Measurements from ENCODE around the gene ERCC4. TPM values are rescaled to one million over a fixed set of nuclear protein-coding genes. Genes with fewer than 3 reads are reported as not detected.

ERCC4 gene
- total RNA-seq, 3 donors from 2014 or later (not counting 1 experiment from before 2014, with no cell fraction given) = 7.3 to 11.9 (median 7.5) TPM

DNA sequence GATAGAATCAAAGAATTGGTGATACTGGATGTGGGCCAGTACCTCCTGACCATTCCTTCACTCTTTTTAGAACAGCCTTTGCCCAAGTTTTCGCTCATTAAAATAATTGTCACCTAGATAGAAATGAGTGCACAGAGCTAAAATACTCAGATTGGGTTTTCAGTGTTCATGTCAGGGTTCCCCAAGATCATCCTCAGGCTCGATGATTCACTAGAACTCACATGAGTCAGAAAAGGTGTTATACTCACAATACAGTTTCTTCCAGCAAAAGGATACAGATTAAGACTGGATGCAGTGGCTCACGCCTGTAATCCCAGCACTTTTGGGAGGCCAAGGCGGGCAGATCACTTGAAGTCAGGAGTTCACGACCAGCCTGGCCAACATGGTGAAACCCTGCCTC, 19.9 kb downstream of the ERCC4 start:
- 96% methylated on average over 5 of the region's 5 CpGs for WGBS (ENCODE audit: insufficient coverage)
- no peaks in the 10 kb centered on the region for H3K9me3 Mint-ChIP-seq

GRCh38 chr16:13940397-13940933, 20.5 kb downstream of the ERCC4 start:
- no peak for DNase-seq
- Mint-ChIP-seq H3K27ac (no peak overlapping the region), H3K36me3 (peaks cover 19% of the 10 kb centered on the region), H3K27me3 (ENCODE audit: low read depth in 2 of 2) (no peaks in the 10 kb centered on the region), H3K4me3 (no peak overlapping the region), H3K4me1 (no peaks in the 10 kb centered on the region), H3K9me3 (no peaks in the 10 kb centered on the region)
- ATAC-seq = no peak
- H3K36me3 ChIP-seq (ENCODE audit: control insufficient read depth, insufficient read depth, low read length) = peaks cover 31% of the 10 kb centered on the region
- no peaks in the 10 kb centered on the region for H3K9me3 ChIP-seq (ENCODE audit: control insufficient read depth, insufficient read depth, low read length)
- no peak overlapping the region for H3K27ac ChIP-seq (ENCODE audit: low read length)
- 94% methylated on average over 3 of the region's 3 CpGs for WGBS (ENCODE audit: insufficient coverage)
- no peaks in the 10 kb centered on the region for H3K4me1 ChIP-seq (ENCODE audit: control insufficient read depth, insufficient read depth, low read length)
- no peaks in the 10 kb centered on the region for H3K27me3 ChIP-seq (ENCODE audit: control insufficient read depth, insufficient read depth, low read length)
- no peak overlapping the region for H3K4me3 ChIP-seq (ENCODE audit: low read length)
- intact Hi-C loops (cut with micrococcal nuclease) = no loop called here
- TF ChIP-seq, protein P1, sequence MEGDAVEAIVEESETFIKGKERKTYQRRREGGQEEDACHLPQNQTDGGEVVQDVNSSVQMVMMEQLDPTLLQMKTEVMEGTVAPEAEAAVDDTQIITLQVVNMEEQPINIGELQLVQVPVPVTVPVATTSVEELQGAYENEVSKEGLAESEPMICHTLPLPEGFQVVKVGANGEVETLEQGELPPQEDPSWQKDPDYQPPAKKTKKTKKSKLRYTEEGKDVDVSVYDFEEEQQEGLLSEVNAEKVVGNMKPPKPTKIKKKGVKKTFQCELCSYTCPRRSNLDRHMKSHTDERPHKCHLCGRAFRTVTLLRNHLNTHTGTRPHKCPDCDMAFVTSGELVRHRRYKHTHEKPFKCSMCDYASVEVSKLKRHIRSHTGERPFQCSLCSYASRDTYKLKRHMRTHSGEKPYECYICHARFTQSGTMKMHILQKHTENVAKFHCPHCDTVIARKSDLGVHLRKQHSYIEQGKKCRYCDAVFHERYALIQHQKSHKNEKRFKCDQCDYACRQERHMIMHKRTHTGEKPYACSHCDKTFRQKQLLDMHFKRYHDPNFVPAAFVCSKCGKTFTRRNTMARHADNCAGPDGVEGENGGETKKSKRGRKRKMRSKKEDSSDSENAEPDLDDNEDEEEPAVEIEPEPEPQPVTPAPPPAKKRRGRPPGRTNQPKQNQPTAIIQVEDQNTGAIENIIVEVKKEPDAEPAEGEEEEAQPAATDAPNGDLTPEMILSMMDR (IDR thresholded peaks at IDR 0.05) = no peak

More for the DNA sequence above, 19.9 kb downstream of the ERCC4 start:
- Histone ChIP-seq H3K27me3 (ENCODE audit: control insufficient read depth, insufficient read depth, low read length) (no peaks in the 10 kb centered on the region), H3K36me3 (ENCODE audit: control insufficient read depth, insufficient read depth, low read length) (peaks cover 31% of the 10 kb centered on the region), H3K27ac (ENCODE audit: low read length) (no peak overlapping the region), H3K4me3 (ENCODE audit: low read length) (no peak overlapping the region), H3K9me3 (ENCODE audit: control insufficient read depth, insufficient read depth, low read length) (no peaks in the 10 kb centered on the region), H3K4me1 (ENCODE audit: control insufficient read depth, insufficient read depth, low read length) (no peaks in the 10 kb centered on the region)
- DNase-seq (no peak), ATAC-seq (no peak)
- Mint-ChIP-seq H3K27ac (no peak overlapping the region), H3K36me3 (peaks cover 25% of the 10 kb centered on the region), H3K4me1 (no peaks in the 10 kb centered on the region), H3K27me3 (ENCODE audit: low read depth in 2 of 2) (no peaks in the 10 kb centered on the region), H3K4me3 (no peak overlapping the region)
- intact Hi-C loops (cut with micrococcal nuclease) = no loop called here
- TF ChIP-seq, protein P1 (IDR thresholded peaks at IDR 0.05) = no peak

GRCh38 chr16:13944816-13945215, 24.9 kb downstream of the ERCC4 start:
- Mint-ChIP-seq H3K4me1 (no peaks in the 10 kb centered on the region), H3K9me3 (no peaks in the 10 kb centered on the region), H3K36me3 (no peaks in the 10 kb centered on the region), H3K27me3 (ENCODE audit: low read depth in 2 of 2) (no peaks in the 10 kb centered on the region), H3K4me3 (no peak overlapping the region), H3K27ac (no peak overlapping the region)
- H3K27ac ChIP-seq (ENCODE audit: low read length) = no peak overlapping the region
- H3K4me3 ChIP-seq (ENCODE audit: low read length) = no peak overlapping the region
- DNase-seq = no peak
- H3K4me1 ChIP-seq (ENCODE audit: control insufficient read depth, insufficient read depth, low read length) = no peaks in the 10 kb centered on the region
- no peak for ATAC-seq
- H3K27me3 ChIP-seq (ENCODE audit: control insufficient read depth, insufficient read depth, low read length) = no peaks in the 10 kb centered on the region
- peaks cover 42% of the 10 kb centered on the region for H3K36me3 ChIP-seq (ENCODE audit: control insufficient read depth, insufficient read depth, low read length)
- WGBS (ENCODE audit: insufficient coverage) = 100% methylated on average over 3 of the region's 4 CpGs
- intact Hi-C loops (cut with micrococcal nuclease) = no loop called here
- TF ChIP-seq, protein P1 (IDR thresholded peaks at IDR 0.05) = no peak
- no peaks in the 10 kb centered on the region for H3K9me3 ChIP-seq (ENCODE audit: control insufficient read depth, insufficient read depth, low read length)
